H1 (cell line): ENCODE results near the gene CCDC14. TPM values are rescaled to one million over a fixed set of nuclear protein-coding genes. Genes with fewer than 3 reads are reported as not detected.

Experiments used
- CTCF ChIA-PET: fragments of 300-600 bp; sonication (Branson Sonifier 250); formaldehyde crosslinking; loops from one replicate; lab custom pipeline; 2021; ENCODE audit not compliant: partially characterized antibody; lab: Charles Lee
- POLR2A ChIA-PET: fragments of 300-600 bp; sonication (Branson Sonifier 250); formaldehyde crosslinking; loops from one replicate; lab custom pipeline; 2021; ENCODE audit warnings: inconsistent platforms; ENCODE audit not compliant: partially characterized antibody; lab: Charles Lee
- DNase-seq, 2 experiments: peaks; one replicate each; pipeline versions ENCODE4 v3.0.0 to v3.0.0-alpha.2; 2010 to 2022; ENCODE audit warnings: low spot score in 2 of 2, low read depth in 1 of 2, mixed read lengths in 1 of 2
- FAIRE-seq: peaks from 2 replicates; lab custom pipeline; 2011; peaks lifted over from hg19 to GRCh38; lab: Jason Lieb, UNC
- H2AFZ ChIP-seq: 2 replicates; pipeline ENCODE4 v1.8.1; 2012; ENCODE audit warnings: low read length, inconsistent platforms
- H2AK5ac ChIP-seq: 2 replicates; pipeline ENCODE4 v1.6.1; 2013; ENCODE audit warnings: low read depth, low read length
- H2BK120ac ChIP-seq: replicated peaks from 2 replicates; pipeline ENCODE3; 2013; ENCODE audit warnings: low read depth, low read length, inconsistent platforms
- H2BK12ac ChIP-seq: 2 replicates; pipeline ENCODE4 v1.6.1; 2013; ENCODE audit warnings: low read depth, low read length
- H2BK15ac ChIP-seq: 2 replicates; pipeline ENCODE4 v1.6.1; 2013; ENCODE audit warnings: low read length
- H2BK20ac ChIP-seq: 2 replicates; pipeline ENCODE4 v1.6.1; 2013; ENCODE audit warnings: low read length
- H2BK5ac ChIP-seq: 2 replicates; pipeline ENCODE4 v1.6.1; 2013; ENCODE audit warnings: low read depth, low read length
- H3K14ac ChIP-seq: 2 replicates; pipeline ENCODE4 v1.6.1; 2013; ENCODE audit warnings: inconsistent platforms; ENCODE audit not compliant: insufficient read length
- H3K18ac ChIP-seq: 2 replicates; pipeline ENCODE4 v1.6.1; 2013; ENCODE audit warnings: low read length; ENCODE audit errors: extremely low read depth
- H3K23ac ChIP-seq: 2 replicates; pipeline ENCODE4 v1.6.1; 2013; ENCODE audit warnings: inconsistent platforms; ENCODE audit not compliant: insufficient read length
- H3K23me2 ChIP-seq: 2 replicates; pipeline ENCODE4 v1.6.1; 2013; ENCODE audit warnings: low read depth, low read length
- H3K27ac ChIP-seq: 2 replicates; pipeline ENCODE4 v1.6.1; 2011; ENCODE audit warnings: low read depth, low read length, inconsistent platforms
- H3K27me3 ChIP-seq, 4 experiments: replicated peaks in 1 of 4; 1 replicate in 1 of 4; 2 replicates in 3 of 4; pipeline versions ENCODE4 v1.6.1 to v1.8.1; 2011 to 2013; ENCODE audit warnings: low read length in 3 of 4, mild to moderate bottlenecking in 3 of 4, inconsistent platforms in 2 of 4, mixed read lengths in 2 of 4, moderate library complexity in 1 of 4; ENCODE audit not compliant: control insufficient read depth in 3 of 4, insufficient read depth in 3 of 4; ENCODE audit errors: extremely low read depth in 1 of 4
- H3K36me3 ChIP-seq, 4 experiments: 2 replicates each; pipeline versions ENCODE4 v1.6.1 to v1.8.1; 2011 to 2013; ENCODE audit warnings: mild to moderate bottlenecking in 4 of 4, low read length in 3 of 4, moderate library complexity in 2 of 4, control low read depth in 1 of 4, inconsistent platforms in 1 of 4; ENCODE audit not compliant: insufficient read depth in 4 of 4, control insufficient read depth in 2 of 4
- H3K4ac ChIP-seq: replicated peaks from 2 replicates; pipeline ENCODE3; 2013; ENCODE audit warnings: low read length, low read depth, mixed read lengths, inconsistent platforms; ENCODE audit not compliant: insufficient read length
- H3K4me1 ChIP-seq, 4 experiments: replicated peaks in 1 of 4; 1 replicate in 1 of 4; 2 replicates in 3 of 4; pipeline versions ENCODE4 v1.6.1 to v1.8.1; 2011 to 2013; ENCODE audit warnings: low read length in 3 of 4, inconsistent platforms in 2 of 4, mixed read lengths in 1 of 4; ENCODE audit not compliant: insufficient read depth in 4 of 4, control insufficient read depth in 3 of 4
- H3K4me2 ChIP-seq, 2 experiments: 2 replicates each; pipeline versions ENCODE4 v1.6.1 to v1.8.1; 2011 to 2013; ENCODE audit warnings: low read depth in 2 of 2, low read length in 2 of 2, control low read depth in 1 of 2, inconsistent platforms in 1 of 2, mild to moderate bottlenecking in 1 of 2; ENCODE audit not compliant: insufficient read depth in 1 of 2
- H3K4me3 ChIP-seq, 4 experiments: fragments of 200-600, 300-600 bp in 1 of 4; sonication (generic), shearing (Covaris generic), sonication (Bioruptor Twin) in 1 of 4; 2 replicates each; pipeline versions ENCODE4 v1.5.1 to v1.8.1; 2011 to 2016; ENCODE audit warnings: low read length in 4 of 4, low read depth in 3 of 4, control low read depth in 2 of 4, inconsistent platforms in 2 of 4, mild to moderate bottlenecking in 2 of 4, mixed read lengths in 1 of 4, moderate library complexity in 1 of 4; ENCODE audit not compliant: insufficient read depth in 2 of 4; ENCODE audit errors: extremely low read depth in 1 of 4
- H3K56ac ChIP-seq: replicated peaks from 2 replicates; pipeline ENCODE3; 2013; ENCODE audit warnings: low read depth, mild to moderate bottlenecking, mixed read lengths, low read length, inconsistent platforms; ENCODE audit not compliant: insufficient read length
- H3K79me1 ChIP-seq: 2 replicates; pipeline ENCODE4 v1.6.1; 2013; ENCODE audit warnings: low read depth, low read length, control low read depth
- H3K79me2 ChIP-seq, 2 experiments: 2 replicates each; pipeline versions ENCODE4 v1.6.1 to v1.8.1; 2012 to 2013; ENCODE audit warnings: low read length in 2 of 2, mild to moderate bottlenecking in 2 of 2, inconsistent platforms in 1 of 2; ENCODE audit not compliant: insufficient read depth in 2 of 2, control insufficient read depth in 1 of 2
- H3K9ac ChIP-seq, 4 experiments: replicated peaks in 1 of 4; 1 replicate in 1 of 4; 2 replicates in 3 of 4; pipeline versions ENCODE4 v1.6.1 to v1.8.1; 2011 to 2013; ENCODE audit warnings: low read depth in 3 of 4, low read length in 3 of 4, control low read depth in 2 of 4, mild to moderate bottlenecking in 2 of 4, moderate library complexity in 2 of 4, inconsistent platforms in 1 of 4; ENCODE audit errors: extremely low read depth in 1 of 4
- H3K9me3 ChIP-seq, 2 experiments: 2 replicates each; pipeline versions ENCODE4 v1.6.1 to v1.8.1; 2012 to 2013; ENCODE audit warnings: mild to moderate bottlenecking in 2 of 2, moderate library complexity in 2 of 2, control low read depth in 1 of 2, inconsistent platforms in 1 of 2, low read depth in 1 of 2, low read length in 1 of 2, mixed read lengths in 1 of 2; ENCODE audit not compliant: insufficient read depth in 2 of 2
- H4K20me1 ChIP-seq, 2 experiments: replicated peaks in 1 of 2; 2 replicates each; pipeline versions ENCODE3 to v1.8.1; 2011 to 2013; ENCODE audit warnings: inconsistent platforms in 2 of 2, low read length in 2 of 2, mild to moderate bottlenecking in 1 of 2; ENCODE audit not compliant: insufficient read depth in 2 of 2, control insufficient read depth in 1 of 2
- H4K5ac ChIP-seq: 2 replicates; pipeline ENCODE4 v1.6.1; 2013; ENCODE audit warnings: low read length, low read depth, mixed read lengths, inconsistent platforms; ENCODE audit not compliant: insufficient read length
- H4K8ac ChIP-seq: 2 replicates; pipeline ENCODE4 v1.8.0; 2013; ENCODE audit warnings: mild to moderate bottlenecking, moderate library complexity, low read length, inconsistent platforms; ENCODE audit not compliant: insufficient read depth; ENCODE audit errors: extremely low read depth
- H4K91ac ChIP-seq: replicated peaks from 2 replicates; pipeline ENCODE3; 2013; ENCODE audit warnings: low read length, mixed read lengths, inconsistent platforms; ENCODE audit not compliant: insufficient read length
- CHD1 ChIP-seq: IDR thresholded peaks from 2 replicates; pipeline ENCODE4 v1.6.1; 2012; ENCODE audit warnings: low read depth, low read length, improper control_type of control experiment
- CREB1 ChIP-seq: IDR thresholded peaks from 2 replicates; pipeline ENCODE4 v1.6.1; 2012; ENCODE audit warnings: inconsistent platforms
- JUN ChIP-seq: IDR thresholded peaks from 2 replicates; pipeline ENCODE4 v1.6.1; 2011; ENCODE audit warnings: low read depth, mild to moderate bottlenecking, improper control_type of control experiment, low read length
- WGBS, 2 experiments: shearing (Covaris generic) in 1 of 2; methylation state at CpG; one replicate each; pipeline versions ENCODE4 v1.1.6 to v1.1.7; 2013 to 2015; ENCODE audit warnings: low lambda C conversion rate in 2 of 2, mixed read lengths in 2 of 2, inconsistent platforms in 1 of 2, low coverage in 1 of 2, missing lambda C conversion rate in 1 of 2; ENCODE audit not compliant: insufficient replicate concordance in 2 of 2, insufficient coverage in 1 of 2, insufficient read length in 1 of 2; ENCODE audit errors: extremely low coverage in 1 of 2, missing lambda C conversion rate in 1 of 2; 5-methylcytosine and 5-hydroxymethylcytosine counted together
- polyA plus RNA-seq, 7 experiments: library from polyadenylated mRNA; depleted of rRNA in 3 of 7; stranded (reverse) in 5 of 7; unstranded in 2 of 7; fragments of >200 nt in 5 of 7; fragments of 200-250 nt in 2 of 7; gene quantifications; 1 replicate in 5 of 7; 2 replicates in 1 of 7; 4 replicates in 1 of 7; pipeline versions ENCODE4 v1.2.1 to v1.2.3, GENCODE V29; 2011 to 2013; ENCODE audit warnings: missing spikeins in 2 of 7, mixed read lengths in 2 of 7
- total RNA-seq: library from RNA; stranded (reverse); fragmentation: NEBNext Ultra II Directional; extraction: Animal tissue kit (Norgen Biotek cat#: 25700); gene quantifications from 2 replicates; pipeline ENCODE4 v1.2.1, GENCODE V29; 2021
- TF ChIP-seq, protein P1 (sequence below): IDR thresholded peaks from 2 replicates; pipeline ENCODE4 v1.6.1; 2011; ENCODE audit warnings: low read depth, mild to moderate bottlenecking, low read length; ENCODE audit not compliant: insufficient read depth
- TF ChIP-seq, protein P2 (sequence below): IDR thresholded peaks from 2 replicates; pipeline ENCODE4 v1.6.1; 2012; ENCODE audit warnings: low read length, inconsistent platforms

CCDC14 gene
- total and polyA plus RNA-seq, 2 of the 8 experiments (the other 6 are each of a cell fraction or from before 2014, with no cell fraction given) = 53.6 to 95.7 TPM

DNA sequence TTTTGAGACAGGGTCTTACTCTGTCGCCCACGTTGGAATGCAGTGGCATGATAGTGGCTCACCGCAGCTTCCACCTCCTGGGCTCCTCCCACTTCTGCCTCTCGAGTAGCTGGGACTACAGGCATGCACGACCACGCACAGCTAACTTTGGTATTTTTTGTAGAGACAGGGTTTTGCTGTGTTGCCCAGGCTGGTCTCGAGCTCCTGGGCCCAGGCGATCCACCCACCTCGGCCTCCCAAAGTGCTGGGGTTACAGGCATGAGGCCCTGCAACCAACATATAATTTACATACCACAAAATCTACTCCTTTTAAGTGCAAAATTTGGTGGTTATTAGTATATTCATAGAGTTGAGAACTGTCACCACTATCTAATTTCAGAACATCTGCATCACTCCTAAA lies 31.7 kb downstream of the CCDC14 start:
- H2AFZ ChIP-seq = no peak overlapping the region
- H3K18ac ChIP-seq = no peak overlapping the region
- no peaks in the 10 kb centered on the region for H3K79me1 ChIP-seq
- no peak overlapping the region for H2BK5ac ChIP-seq
- no peak overlapping the region for H4K91ac ChIP-seq
- peaks cover 2 to 51% (median 16%) of the 10 kb centered on the region in 4 experiments; a peak in 7 of 8 replicates for H3K36me3 ChIP-seq
- no peak overlapping the region for H3K4me2 ChIP-seq
- H3K27ac ChIP-seq = no peak overlapping the region
- no peaks in the 10 kb centered on the region for H4K20me1 ChIP-seq
- H3K9me3 ChIP-seq = no peaks in the 10 kb centered on the region
- no peaks in the 10 kb centered on the region for H3K27me3 ChIP-seq
- H3K23ac ChIP-seq = no peak overlapping the region
- H3K9ac ChIP-seq = no peak overlapping the region
- H3K4me3 ChIP-seq = no peak overlapping the region
- H3K56ac ChIP-seq = no peak overlapping the region
- CTCF ChIA-PET = interaction anchor here (1.0 kb wide), 1 partner anchor 22 kb away, joined by 3 read pairs; no protein-coding TSS in a partner anchor
- H3K4ac ChIP-seq = no peak overlapping the region
- no peak overlapping the region for H2AK5ac ChIP-seq
- no peak overlapping the region for H2BK15ac ChIP-seq
- FAIRE-seq (no peak), DNase-seq (no peak)
- H3K79me2 ChIP-seq = no peaks in the 10 kb centered on the region
- no peak overlapping the region for H4K5ac ChIP-seq
- no peak overlapping the region for H2BK120ac ChIP-seq
- no peak overlapping the region for H4K8ac ChIP-seq
- H2BK20ac ChIP-seq = no peak overlapping the region
- no peaks in the 10 kb centered on the region for H3K23me2 ChIP-seq
- H2BK12ac ChIP-seq = no peak overlapping the region
- 97% methylated on average over 9 of the region's 9 CpGs; no CpG with 5 or more reads in 1 of the 2 experiments for WGBS, 2 experiments
- H3K4me1 ChIP-seq = no peaks in the 10 kb centered on the region
- POLR2A ChIA-PET = interaction anchor here (0.6 to 2.0 kb wide), 2 partner anchors 32 to 54 kb away, joined by 3 to 6 read pairs; partner anchors contain the start of gene CCDC14
- H3K14ac ChIP-seq = no peak overlapping the region
- TF ChIP-seq CREB1 = no peak
- TF ChIP-seq CHD1 = no peak
- TF ChIP-seq, protein P1, sequence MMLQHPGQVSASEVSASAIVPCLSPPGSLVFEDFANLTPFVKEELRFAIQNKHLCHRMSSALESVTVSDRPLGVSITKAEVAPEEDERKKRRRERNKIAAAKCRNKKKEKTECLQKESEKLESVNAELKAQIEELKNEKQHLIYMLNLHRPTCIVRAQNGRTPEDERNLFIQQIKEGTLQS = no peak
- TF ChIP-seq JUN = no peak
- TF ChIP-seq, protein P2, sequence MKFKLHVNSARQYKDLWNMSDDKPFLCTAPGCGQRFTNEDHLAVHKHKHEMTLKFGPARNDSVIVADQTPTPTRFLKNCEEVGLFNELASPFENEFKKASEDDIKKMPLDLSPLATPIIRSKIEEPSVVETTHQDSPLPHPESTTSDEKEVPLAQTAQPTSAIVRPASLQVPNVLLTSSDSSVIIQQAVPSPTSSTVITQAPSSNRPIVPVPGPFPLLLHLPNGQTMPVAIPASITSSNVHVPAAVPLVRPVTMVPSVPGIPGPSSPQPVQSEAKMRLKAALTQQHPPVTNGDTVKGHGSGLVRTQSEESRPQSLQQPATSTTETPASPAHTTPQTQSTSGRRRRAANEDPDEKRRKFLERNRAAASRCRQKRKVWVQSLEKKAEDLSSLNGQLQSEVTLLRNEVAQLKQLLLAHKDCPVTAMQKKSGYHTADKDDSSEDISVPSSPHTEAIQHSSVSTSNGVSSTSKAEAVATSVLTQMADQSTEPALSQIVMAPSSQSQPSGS = no peak
